GM12878 (cell line): ENCODE measurements around the gene RNF13. TPM values are rescaled to one million over a fixed set of nuclear protein-coding genes. Genes with fewer than 3 reads are reported as not detected.

ENCODE experiments used
- ATAC-seq: fragments of 200-7000 bp; cut with Tn5 transposase; 3 replicates; pipeline ENCODE4 v1.9.1; 2020; ENCODE audit warnings: mild to moderate bottlenecking, moderate library complexity
- BruUV-seq: library from RNA; stranded (reverse); fragments of 400-500 nt; replicated peaks from 2 replicates; lab custom pipeline; 2021; lab: Mats Ljungman, UMichigan
- CTCF ChIA-PET: fragments of 300-600 bp; sonication (Branson Sonifier 250); formaldehyde crosslinking; extraction: SDS; loops from one replicate; lab custom pipeline; 2021; ENCODE audit warnings: inconsistent platforms; lab: Yijun Ruan, JAX
- POLR2A ChIA-PET: fragments of 350-600 bp; formaldehyde crosslinking; extraction: SDS; loops from one replicate; lab custom pipeline; 2021; ENCODE audit warnings: inconsistent platforms; lab: Charles Lee
- RAD21 ChIA-PET: fragments of 300-600 bp; sonication (Branson Sonifier 250); formaldehyde crosslinking; loops from one replicate; lab custom pipeline; 2023; ENCODE audit warnings: antibody characterized with exemption; ENCODE audit not compliant: unreplicated experiment; lab: Charles Lee
- SMC1A ChIA-PET: fragments of 300-600 bp; sonication (Branson Sonifier 250); formaldehyde crosslinking; loops from one replicate; lab custom pipeline; 2023; ENCODE audit not compliant: unreplicated experiment, uncharacterized antibody; lab: Charles Lee
- DNase-seq: peaks from one replicate; pipeline ENCODE4 v3.0.0-alpha.2; 2011; ENCODE audit warnings: low read depth, low spot score
- FAIRE-seq: peaks from 3 replicates; lab custom pipeline; 2011; peaks lifted over from hg19 to GRCh38; lab: Jason Lieb, UNC
- H2AFZ ChIP-seq: 2 replicates; pipeline ENCODE4 v1.6.0; 2011; ENCODE audit warnings: low read depth, low read length, control low read depth; ENCODE audit not compliant: control insufficient read depth
- H3K27ac ChIP-seq: 2 replicates; pipeline ENCODE4 v1.5.1; 2011; ENCODE audit warnings: control low read depth; ENCODE audit not compliant: control insufficient read depth, insufficient read depth
- H3K27me3 ChIP-seq, 2 experiments: replicated peaks in 1 of 2; 2 replicates each; pipeline versions ENCODE4 v1.6.0 to v1.6.1; 2011; ENCODE audit warnings: low read length in 1 of 2; ENCODE audit not compliant: control insufficient read depth in 2 of 2, insufficient read depth in 2 of 2
- H3K36me3 ChIP-seq, 2 experiments: 2 replicates each; pipeline ENCODE4 v1.5.1; 2011; ENCODE audit warnings: low read length in 1 of 2; ENCODE audit not compliant: control insufficient read depth in 2 of 2, insufficient read depth in 2 of 2
- H3K4me1 ChIP-seq: 2 replicates; pipeline ENCODE4 v1.6.1; 2011; ENCODE audit warnings: mild to moderate bottlenecking, low read length, moderate library complexity, mixed read lengths; ENCODE audit not compliant: control insufficient read depth, insufficient read depth
- H3K4me2 ChIP-seq: 2 replicates; pipeline ENCODE4 v1.6.0; 2011; ENCODE audit warnings: control low read depth; ENCODE audit not compliant: control insufficient read depth, insufficient read depth
- H3K4me3 ChIP-seq: fragments of 200-600 bp; sonication (generic); 2 replicates; pipeline ENCODE4 v1.5.1; 2016
- H3K79me2 ChIP-seq: 2 replicates; pipeline ENCODE4 v1.6.0; 2011; ENCODE audit warnings: low read length; ENCODE audit not compliant: control insufficient read depth, insufficient read depth
- H3K9ac ChIP-seq: 2 replicates; pipeline ENCODE4 v1.8.0; 2011; ENCODE audit warnings: low read length, control low read depth, mixed read lengths; ENCODE audit not compliant: control insufficient read depth, insufficient read depth
- H3K9me3 ChIP-seq: replicated peaks from 3 replicates; pipeline ENCODE4 v1.5.1; 2011; ENCODE audit warnings: mild to moderate bottlenecking, low read length; ENCODE audit not compliant: control insufficient read depth, insufficient read depth
- H4K20me1 ChIP-seq: 2 replicates; pipeline ENCODE4 v1.6.0; 2011; ENCODE audit not compliant: control insufficient read depth, insufficient read depth
- BCL11A ChIP-seq: IDR thresholded peaks from 2 replicates; pipeline ENCODE4 v1.6.1; 2011; ENCODE audit warnings: low read depth, low read length
- BCL3 ChIP-seq: IDR thresholded peaks from 2 replicates; pipeline ENCODE4 v1.6.1; 2011; ENCODE audit warnings: borderline replicate concordance, low read depth, mild to moderate bottlenecking, moderate library complexity, low read length; ENCODE audit not compliant: insufficient read depth, poor library complexity, severe bottlenecking
- BHLHE40 ChIP-seq, 2 experiments: fragments of 450-650 bp in 1 of 2; IDR thresholded peaks; 2 replicates each; pipeline ENCODE4 v1.6.1; 2011 to 2017; ENCODE audit warnings: low read depth in 2 of 2, borderline replicate concordance in 1 of 2, improper control_type of control experiment in 1 of 2, low read length in 1 of 2, mild to moderate bottlenecking in 1 of 2
- ESRRA ChIP-seq: IDR thresholded peaks from 2 replicates; pipeline ENCODE4 v1.6.1; 2012; ENCODE audit warnings: mild to moderate bottlenecking, low read length, improper control_type of control experiment
- JUNB ChIP-seq: IDR thresholded peaks from 2 replicates; pipeline ENCODE4 v1.6.1; 2016; ENCODE audit warnings: antibody characterized with exemption, mild to moderate bottlenecking
- NFYA ChIP-seq: IDR thresholded peaks from 2 replicates; pipeline ENCODE4 v1.6.1; 2011; ENCODE audit warnings: low read depth, mild to moderate bottlenecking, low read length, improper control_type of control experiment, borderline replicate concordance
- WGBS: methylation state at CpG from one replicate; pipeline ENCODE4 v1.1.6; 2016; ENCODE audit warnings: low lambda C conversion rate; ENCODE audit not compliant: insufficient replicate concordance, insufficient coverage; ENCODE audit errors: missing lambda C conversion rate; 5-methylcytosine and 5-hydroxymethylcytosine counted together
- in situ Hi-C: fragments of 300-500 bp; cut with MboI; formaldehyde crosslinking; loops from 9 replicates; pipeline ENCODE4 v1.14.3; 2018; ENCODE audit warnings: mixed read lengths
- intact Hi-C: fragments of 100-400 bp; cut with micrococcal nuclease; formaldehyde crosslinking; loops from one replicate; pipeline ENCODE4 v1.14.2; 2022; ENCODE audit not compliant: unreplicated experiment
- polyA plus RNA-seq, 11 experiments: library from polyadenylated mRNA; depleted of rRNA in 4 of 11; unstranded in 6 of 11; stranded (reverse) in 5 of 11; fragments of >200 nt; fragmentation: Nextera tagmentation in 4 of 11; fragmentation: Illumina TruSeq in 1 of 11; extraction: Ambion mirVana in 4 of 11; extraction: Trizol in 1 of 11; gene quantifications; 1 replicate in 1 of 11; 2 replicates in 10 of 11; pipeline versions ENCODE4 v1.2.1 to v1.2.3, GENCODE V29; 2011 to 2016; ENCODE audit warnings: inconsistent platforms in 2 of 11, missing spikeins in 2 of 11, low read depth in 1 of 11
- total RNA-seq, 4 experiments: library from RNA; depleted of rRNA in 3 of 4; stranded (reverse); fragments of >200 nt in 3 of 4; fragmentation: Illumina TruSeq in 1 of 4; extraction: Trizol in 1 of 4; gene quantifications; 2 replicates each; pipeline versions ENCODE4 v1.2.1 to v1.2.3, GENCODE V29; 2013 to 2021

Gene RNF13
- total and polyA plus RNA-seq, 10 of the 15 experiments (the other 5 are each of a cell fraction or from before 2014, with no cell fraction given): 18.9 to 73.4 (median 36.7) TPM

DNA sequence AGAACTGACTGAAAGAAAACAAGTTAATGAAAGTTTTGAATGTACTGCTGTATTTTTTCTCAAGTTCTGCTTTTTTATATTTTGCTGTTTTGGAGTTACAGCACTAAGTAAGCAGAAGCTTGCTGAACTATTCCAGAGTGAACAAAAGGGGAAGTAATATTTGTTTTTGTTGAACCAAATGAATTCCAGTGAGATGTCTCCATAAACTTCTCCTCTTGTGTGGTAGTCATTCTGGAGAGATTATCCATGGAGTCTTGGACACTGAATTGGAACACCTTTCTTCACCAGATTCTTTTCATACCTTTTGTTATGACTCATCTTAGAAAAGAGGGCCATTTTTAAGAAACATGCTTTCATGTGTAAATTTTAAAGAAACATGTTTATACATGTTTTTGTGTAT is 29.4 kb upstream of the RNF13 start:
- intact Hi-C loops (no loop called here), in situ Hi-C loops (no loop called here)
- no peaks in the 10 kb centered on the region for H3K27me3 ChIP-seq
- H3K9me3 ChIP-seq: no peaks in the 10 kb centered on the region; the same call in 2 of the 3 replicates
- H3K4me1 ChIP-seq: peaks cover 4% of the 10 kb centered on the region
- H3K27ac ChIP-seq: no peak overlapping the region
- ChIA-PET SMC1A (interaction anchor here (1.1 kb wide), 1 partner anchor 274 kb away, joined by 3 read pairs; no protein-coding TSS in a partner anchor), POLR2A (no interaction called here), CTCF (interaction anchor here (0.7 to 2.9 kb wide), 3 partner anchors 12 to 25 kb away, joined by 3 to 26 read pairs (median 18); no protein-coding TSS in a partner anchor), RAD21 (no interaction called here)
- no peak overlapping the region for H3K9ac ChIP-seq
- H2AFZ ChIP-seq: peak overlapping the region; percentile 10; the same call in 1 of the 2 replicates
- H3K4me2 ChIP-seq: no peak overlapping the region
- no peaks in the 10 kb centered on the region for H3K36me3 ChIP-seq
- DNase-seq: no peak
- no peak overlapping the region for H3K4me3 ChIP-seq
- TF ChIP-seq BHLHE40 (IDR thresholded peaks at IDR 0.05; ENCODE audit: borderline replicate concordance in 1 of 2, low read depth in 2 of 2, low read length in 1 of 2) (no peak), JUNB (peak; percentile 44; the same call in 1 of the 2 replicates)
- no peak; the same call in 1 of the 3 replicates for ATAC-seq
- BruUV-seq: no TSS peak
- no peaks in the 10 kb centered on the region for H4K20me1 ChIP-seq
- H3K79me2 ChIP-seq: no peaks in the 10 kb centered on the region
- no peak for FAIRE-seq

GRCh38 chr3:149784064-149784704 is 28.8 kb upstream of the RNF13 start:
- no peak for TF ChIP-seq NFYA
- no peak for TF ChIP-seq ESRRA
- TF ChIP-seq BCL11A: no peak
- TF ChIP-seq BCL3: no peak
- Histone ChIP-seq H3K4me1 (peaks cover 4% of the 10 kb centered on the region), H3K79me2 (no peaks in the 10 kb centered on the region), H3K9me3 (no peaks in the 10 kb centered on the region; the same call in 2 of the 3 replicates), H3K27ac (no peak overlapping the region), H3K4me3 (no peak overlapping the region), H4K20me1 (no peaks in the 10 kb centered on the region), H3K36me3 (no peaks in the 10 kb centered on the region), H3K4me2 (no peak overlapping the region), H2AFZ (peak overlapping the region; percentile 28; the same call in 1 of the 2 replicates), H3K27me3 (no peaks in the 10 kb centered on the region), H3K9ac (no peak overlapping the region)
- ChIA-PET POLR2A (no interaction called here), CTCF (interaction anchor here (0.7 to 2.9 kb wide), 3 partner anchors 12 to 24 kb away, joined by 3 to 26 read pairs (median 18); no protein-coding TSS in a partner anchor), SMC1A (interaction anchor here (1.1 kb wide), 1 partner anchor 275 kb away, joined by 3 read pairs; no protein-coding TSS in a partner anchor), RAD21 (no interaction called here)
- ATAC-seq: no peak
- FAIRE-seq: no peak
- no TSS peak for BruUV-seq
- DNase-seq: no peak
- in situ Hi-C loops: no loop called here
- WGBS: 50% methylated on average over 5 of the region's 5 CpGs
- intact Hi-C loops: no loop called here
